ENCODE data around the gene SORL1.

Gene SORL1

DNA sequence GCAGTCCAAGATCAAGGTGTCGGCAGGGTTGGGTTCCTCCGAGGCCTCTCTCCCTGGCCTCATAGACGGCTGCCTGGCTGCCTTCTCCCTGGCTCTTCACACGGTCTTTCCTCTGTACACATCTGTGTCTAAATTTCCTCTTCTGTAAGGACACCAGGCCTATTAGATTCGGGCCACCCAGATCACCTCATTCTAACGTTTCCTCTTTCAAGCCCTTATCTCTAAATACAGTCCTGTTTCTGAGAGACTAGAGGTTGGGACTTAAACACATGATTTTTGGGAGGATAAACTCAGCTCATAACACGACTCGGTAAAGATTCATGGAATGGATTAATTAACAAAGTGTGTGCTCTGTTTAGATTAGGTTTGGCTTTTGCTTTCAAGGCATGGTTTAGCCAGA lies 136.6 kb downstream of the SORL1 start:
- DNase-seq: no peak

DNA sequence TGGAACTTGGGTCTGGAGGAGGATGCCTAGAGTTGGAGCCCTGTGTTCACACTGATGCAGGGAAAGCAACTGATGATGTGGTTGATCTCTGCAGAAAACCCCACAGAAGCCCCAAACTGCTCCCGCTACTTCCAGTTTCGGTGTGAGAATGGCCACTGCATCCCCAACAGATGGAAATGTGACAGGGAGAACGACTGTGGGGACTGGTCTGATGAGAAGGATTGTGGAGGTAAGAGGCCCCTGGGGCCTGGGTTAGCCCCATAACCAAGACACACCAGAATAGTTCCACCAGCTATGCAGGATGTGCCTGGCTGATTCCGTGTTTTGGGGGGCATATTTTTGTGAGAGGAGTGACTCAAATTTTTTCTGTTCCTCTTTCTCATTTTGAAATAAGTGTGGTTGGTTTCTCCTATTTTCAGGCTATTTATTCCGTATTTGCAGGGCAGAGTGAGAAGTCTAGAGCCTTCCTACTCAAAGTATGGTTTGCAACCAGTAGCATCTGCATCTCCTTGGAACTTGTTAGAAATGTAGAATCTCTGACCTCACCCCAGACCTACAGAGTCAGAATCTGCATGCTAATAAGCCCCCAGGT lies 137.9 kb downstream of the SORL1 start:
- peak; percentile 48 to 53 for DNase-seq

DNA sequence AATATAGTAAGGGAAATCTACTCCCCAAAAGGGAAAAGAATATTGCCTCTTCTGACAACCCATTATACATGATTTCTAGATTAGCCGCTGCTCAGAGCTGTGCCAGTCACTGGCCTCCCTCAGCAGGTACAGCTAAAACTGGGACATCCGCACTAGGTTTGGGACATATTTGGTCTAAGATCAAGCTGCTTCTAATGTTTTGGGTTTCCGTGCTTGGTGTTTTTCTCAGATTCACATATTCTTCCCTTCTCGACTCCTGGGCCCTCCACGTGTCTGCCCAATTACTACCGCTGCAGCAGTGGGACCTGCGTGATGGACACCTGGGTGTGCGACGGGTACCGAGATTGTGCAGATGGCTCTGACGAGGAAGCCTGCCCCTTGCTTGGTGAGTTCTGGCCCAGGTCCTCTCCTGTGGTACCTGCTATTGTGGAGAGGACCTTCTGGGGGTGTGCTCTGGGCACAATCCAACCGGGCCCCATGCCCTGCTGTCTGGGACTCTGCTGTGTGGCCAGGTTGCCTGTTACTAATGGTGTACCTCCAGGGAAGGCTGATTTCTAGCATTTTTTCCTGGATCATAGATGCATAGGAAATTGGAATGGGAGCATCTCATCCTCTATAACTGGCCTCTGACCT lies 138.8 kb downstream of the SORL1 start:
- DNase-seq: no peak

DNA sequence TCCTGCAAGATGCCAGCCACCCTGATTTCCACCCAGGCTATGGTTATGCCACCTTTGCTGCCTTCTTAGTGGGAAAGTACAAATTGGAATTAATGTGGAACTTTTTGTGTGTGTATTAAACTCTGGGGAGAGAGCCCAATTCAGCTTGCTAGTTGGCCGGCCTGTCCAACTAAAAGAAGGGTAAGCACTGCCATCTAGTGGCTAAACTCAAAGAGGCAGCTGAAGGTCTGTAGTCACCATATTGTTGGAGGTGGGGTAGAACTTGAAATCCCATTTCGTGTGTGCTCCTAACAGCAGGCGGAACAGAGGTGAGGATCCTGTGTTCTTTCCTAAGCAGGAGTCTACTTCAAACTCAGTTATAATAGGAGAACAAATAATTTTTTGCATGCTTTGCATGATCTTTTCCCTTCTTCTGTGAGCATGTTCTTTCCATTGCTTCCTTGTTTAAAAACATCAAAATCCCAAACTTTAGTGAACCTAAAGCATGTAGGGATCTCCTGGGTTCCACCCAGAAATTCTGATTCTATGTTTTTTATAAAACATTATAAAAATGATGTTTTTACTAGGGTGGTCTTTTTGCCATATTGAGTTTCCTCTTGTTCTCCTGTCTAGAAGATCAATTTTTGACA lies 139.4 kb downstream of the SORL1 start:
- peak; percentile 69 to 78 for DNase-seq

DNA sequence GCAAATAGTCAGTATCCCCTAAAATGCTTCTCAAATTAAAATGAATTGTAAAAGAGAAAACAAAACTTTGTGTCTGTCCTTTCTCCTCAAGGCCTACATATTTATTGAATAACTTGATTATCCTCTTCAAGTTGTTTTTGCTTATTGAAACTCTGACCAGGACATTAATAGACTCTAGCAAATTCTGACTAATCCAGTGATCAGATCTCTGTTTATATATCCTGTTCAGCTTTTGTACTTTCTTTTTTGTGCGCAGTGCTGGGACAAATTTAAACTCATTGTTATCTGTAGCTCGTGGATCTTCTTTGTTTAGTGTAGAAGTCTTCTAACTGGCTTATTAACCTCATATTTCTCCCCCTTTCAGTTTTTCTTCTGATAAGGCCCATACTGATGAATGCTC lies 140.6 kb downstream of the SORL1 start:
- DNase-seq: no peak

DNA sequence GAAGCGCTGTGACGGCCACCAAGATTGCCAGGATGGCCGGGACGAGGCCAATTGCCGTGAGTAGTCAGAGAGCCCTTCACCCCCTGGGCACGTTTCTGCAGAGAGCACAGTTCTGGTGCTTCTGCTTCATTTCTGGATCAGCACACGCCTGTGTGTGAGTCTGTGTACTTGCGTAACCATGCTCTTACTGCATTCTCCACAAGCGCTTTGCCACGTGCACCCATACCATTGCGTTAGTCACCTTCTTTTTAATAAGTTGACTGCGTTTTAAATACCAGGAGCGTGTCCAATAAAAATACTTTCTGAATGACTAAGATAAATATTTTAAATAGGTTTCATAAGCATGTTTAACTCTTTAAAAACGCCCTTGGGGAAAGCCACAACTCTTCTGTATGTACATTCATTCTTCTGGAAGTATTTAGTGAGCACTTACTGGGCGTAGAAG lies 143.6 kb downstream of the SORL1 start:
- no peak for DNase-seq

DNA sequence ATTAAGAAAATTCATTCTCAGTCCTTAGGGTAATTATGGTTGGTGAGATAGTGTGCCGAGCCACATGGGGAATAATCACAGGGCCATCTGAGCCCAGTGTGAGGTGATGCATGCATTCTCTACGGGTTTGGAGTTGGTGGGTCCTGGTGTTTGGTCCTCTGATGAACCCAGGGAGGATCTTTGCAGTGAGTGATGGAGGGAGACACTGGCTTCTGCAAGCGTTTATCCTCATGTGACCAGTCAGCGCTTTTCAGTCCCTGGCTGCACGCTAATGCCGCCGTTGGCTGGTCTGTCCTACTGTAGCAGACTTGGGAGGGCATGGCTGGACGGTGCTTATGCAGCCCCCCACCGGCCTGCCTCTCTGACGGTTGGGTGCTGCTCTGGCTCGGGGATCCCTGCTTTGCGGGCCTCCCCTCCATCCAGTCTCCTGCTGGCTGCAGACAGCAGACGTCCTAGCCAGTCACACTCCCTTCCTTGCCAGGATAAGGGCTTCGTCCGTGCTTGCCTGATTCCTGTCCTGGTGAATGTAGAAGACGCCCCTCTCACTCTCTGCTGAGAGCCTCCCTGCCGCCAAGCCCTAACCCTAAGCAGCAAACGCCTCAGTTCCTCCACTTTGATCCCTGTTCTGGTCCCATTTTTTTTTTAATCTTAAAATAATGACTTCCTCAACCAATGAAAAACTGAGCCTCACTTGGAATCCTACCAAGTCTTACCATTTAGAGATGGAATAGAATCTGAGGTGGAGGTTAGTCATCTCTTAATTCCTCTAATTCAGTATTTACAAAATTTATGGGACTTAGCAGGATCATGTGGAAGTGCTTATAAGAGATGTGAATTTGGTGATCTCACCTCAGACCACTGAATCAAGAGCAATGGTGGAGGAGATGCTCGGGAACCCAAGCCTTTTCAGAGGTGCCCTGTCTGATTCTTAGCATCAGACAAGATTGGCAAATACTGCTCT lies 144.4 kb downstream of the SORL1 start:
- DNase-seq: no peak

DNA sequence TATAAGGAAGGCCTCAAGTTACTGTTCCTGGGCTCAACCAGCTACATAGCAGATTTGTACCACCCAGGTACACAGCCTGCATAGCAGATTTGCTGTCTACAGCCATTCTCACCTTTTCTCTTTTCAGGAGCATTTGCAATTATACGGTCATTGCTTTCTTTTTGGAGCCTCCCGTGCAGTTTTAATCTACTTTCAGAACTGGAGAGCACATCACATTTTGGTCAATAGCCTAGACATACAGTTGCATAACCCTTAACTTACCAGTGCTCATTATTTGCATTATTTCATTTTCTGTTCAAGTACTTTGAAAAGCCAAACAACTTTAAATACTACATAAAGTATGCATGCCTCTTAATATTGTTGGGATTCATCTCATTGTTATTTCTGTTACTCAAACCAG lies 151.2 kb downstream of the SORL1 start:
- DNase-seq: no peak

DNA sequence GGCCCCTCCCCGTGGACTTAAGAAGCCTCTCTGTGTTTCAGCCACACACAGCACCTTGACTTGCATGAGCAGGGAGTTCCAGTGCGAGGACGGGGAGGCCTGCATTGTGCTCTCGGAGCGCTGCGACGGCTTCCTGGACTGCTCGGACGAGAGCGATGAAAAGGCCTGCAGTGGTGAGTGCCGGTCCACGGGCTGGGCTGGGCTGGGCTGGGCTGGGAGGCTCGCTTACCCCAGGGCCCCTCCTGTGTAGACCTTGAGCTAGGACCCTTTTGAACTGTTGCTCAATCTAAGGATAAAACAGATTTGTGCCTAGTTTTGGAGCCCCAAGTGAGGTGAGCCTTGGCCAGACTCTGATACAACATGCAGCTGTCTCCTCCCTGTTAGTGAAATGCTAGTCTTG lies 152.0 kb downstream of the SORL1 start:
- DNase-seq: no peak

DNA sequence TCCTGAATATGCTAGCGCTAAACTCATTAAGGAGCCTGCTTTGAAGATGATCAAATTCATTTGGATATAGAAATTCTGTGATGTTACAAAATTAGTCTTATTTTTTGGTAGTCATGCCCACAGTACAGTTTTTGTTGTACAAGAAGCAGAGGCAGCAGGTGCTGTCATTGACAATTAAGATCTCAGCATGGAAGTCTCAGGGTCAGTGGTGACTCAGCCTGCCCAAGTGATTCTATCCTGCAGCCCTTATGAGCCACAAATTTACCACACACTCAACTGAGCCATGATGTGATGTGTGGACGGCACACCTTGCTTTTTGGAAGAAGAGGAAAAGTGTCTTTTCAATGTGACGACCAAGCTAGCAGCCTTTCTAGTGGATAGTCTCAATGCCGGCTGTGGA lies 154.2 kb downstream of the SORL1 start:
- no peak for DNase-seq

DNA sequence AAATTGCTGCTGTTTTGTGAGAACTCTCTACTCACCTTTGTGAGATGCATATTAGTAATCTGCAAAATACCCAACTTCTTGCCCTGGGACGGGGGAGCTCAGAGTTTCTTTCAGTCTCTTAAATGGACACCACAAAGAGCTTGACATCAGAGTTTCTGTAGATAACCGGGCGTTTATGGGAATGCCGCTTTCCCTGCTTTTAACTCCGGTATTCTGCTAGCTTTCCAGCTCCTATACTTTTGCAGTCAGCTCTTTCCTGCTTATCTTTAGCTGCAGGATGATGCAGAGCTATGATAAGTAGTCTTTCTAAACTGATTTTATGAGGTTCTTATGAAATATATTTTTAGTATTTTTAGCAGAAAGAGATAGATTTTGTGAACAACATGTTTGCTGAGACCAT lies 155.2 kb downstream of the SORL1 start:
- no peak for DNase-seq

DNA sequence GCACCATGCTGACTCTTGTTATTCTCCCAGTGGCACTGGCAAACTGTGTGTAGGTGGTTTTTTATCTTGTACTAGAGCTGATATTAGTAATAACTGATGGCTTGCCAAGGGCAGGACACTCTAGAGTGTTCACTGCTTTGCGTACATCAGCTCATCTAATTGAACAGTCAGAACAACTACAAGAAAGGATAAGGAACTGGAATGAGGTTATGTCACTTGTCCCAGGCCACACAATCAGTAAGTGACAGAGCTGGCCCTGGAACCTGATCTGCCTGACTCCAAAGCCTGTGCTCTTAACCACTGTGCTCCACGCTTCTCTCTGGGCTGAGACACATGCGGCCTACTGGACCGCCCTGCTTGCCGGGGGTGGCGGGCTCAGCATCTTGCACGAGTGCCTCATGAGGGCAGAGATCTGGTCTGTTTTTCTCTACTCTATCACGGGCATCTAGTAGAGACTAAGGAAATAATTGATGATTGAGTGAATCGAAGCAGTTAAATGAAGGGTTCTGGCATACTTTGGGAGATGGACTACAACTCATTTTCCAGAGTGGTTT lies 156.5 kb downstream of the SORL1 start:
- no peak for DNase-seq

DNA sequence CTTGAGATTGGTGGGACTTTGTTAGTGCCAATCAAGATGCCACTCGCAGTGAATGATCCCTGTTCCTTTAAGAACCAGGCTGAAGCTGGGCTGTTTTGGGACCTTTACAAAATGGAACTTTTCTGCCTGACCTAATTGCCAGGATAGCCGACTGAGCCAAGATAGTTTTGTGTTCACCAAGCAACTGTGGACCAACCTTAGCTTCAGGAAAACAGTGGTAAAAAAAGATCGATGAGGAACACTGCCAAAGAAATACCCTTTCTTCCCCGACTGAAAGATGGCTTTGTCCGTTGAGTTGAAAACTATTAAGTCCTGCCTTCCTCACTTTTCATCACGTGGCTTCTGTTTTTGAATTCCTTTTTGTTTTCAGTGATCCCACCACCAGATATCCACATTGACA lies 158.6 kb downstream of the SORL1 start:
- no peak for DNase-seq

DNA sequence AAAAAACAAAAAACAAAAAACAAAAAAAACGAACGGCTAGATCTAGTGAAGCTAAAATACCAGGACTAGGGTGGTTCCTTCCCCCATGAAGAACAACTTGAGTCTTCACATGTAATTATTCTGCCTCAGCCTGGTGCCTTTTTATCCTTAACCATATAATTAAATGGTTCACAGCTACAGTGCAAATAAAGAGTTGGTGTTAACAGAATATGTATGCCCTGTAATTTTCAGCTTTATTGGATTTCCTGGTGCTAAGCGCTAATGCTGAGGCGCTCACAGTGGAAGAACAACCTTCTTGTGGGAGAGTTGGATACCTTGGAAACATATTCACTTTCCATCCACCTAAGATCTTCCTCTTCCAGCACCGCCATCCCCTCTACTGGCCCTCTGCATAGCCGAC lies 159.1 kb downstream of the SORL1 start:
- no peak for DNase-seq

DNA sequence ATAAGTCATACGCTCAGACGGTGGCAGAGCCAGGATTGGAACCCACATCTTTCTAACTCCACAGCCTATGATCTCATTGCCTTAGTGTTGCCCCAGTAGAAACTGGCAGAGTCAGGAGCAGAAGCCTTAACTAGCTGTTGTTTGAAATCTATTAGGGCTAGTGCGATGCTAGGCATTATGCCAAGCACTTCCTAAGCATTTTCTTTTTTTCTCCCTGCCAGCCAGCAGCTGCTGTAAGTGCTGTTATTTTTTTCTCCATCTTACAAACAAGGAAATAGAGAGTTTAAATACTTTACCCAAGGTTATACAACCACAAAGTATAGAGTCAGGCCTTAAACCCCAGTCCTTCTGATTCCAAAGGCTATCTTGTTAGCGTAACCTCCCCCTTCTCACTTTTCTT lies 161.6 kb downstream of the SORL1 start:
- no peak for DNase-seq

DNA sequence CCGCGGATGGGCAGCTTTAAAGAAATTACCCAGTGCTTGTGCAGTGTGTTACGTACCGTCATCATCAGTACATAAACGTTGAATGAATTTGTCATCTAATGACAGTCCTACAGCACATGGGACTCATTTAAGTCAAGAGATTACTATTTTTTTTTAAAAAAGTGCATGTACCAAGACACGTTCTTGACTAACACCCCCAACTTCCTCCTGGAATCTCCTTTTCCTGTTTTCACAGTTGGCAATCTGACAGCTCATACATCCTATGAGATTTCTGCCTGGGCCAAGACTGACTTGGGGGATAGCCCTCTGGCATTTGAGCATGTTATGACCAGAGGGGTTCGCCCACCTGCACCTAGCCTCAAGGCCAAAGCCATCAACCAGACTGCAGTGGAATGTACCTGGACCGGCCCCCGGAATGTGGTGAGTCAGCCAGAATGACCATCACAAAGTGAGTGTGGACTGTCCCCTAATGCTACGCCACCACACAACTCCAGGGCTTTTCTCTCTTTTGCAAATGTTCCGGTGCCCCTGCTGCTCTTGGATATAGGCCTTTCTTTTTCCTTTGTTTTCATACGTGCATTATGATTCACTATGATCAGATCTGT lies 162.6 kb downstream of the SORL1 start:
- DNase-seq: no peak

DNA sequence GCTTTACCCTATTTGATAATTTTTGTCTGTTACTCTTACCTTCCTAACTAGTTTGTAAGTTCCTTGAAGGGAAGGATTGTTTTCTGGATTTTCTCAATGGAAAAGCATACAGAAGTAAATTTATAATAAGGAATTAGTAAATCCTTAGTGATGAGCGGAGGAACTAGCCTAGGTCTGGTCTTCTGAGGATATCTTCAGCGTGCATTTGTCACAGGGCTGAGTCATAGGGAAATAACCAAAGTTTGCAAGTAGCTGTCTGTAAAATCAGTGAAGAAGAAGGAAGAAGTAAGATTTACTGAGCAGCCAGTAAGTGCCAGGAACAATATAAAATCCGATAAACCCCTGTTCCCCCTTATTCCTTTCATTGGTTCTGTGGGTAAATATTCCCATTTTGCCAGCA lies 163.4 kb downstream of the SORL1 start:
- no peak for DNase-seq

DNA sequence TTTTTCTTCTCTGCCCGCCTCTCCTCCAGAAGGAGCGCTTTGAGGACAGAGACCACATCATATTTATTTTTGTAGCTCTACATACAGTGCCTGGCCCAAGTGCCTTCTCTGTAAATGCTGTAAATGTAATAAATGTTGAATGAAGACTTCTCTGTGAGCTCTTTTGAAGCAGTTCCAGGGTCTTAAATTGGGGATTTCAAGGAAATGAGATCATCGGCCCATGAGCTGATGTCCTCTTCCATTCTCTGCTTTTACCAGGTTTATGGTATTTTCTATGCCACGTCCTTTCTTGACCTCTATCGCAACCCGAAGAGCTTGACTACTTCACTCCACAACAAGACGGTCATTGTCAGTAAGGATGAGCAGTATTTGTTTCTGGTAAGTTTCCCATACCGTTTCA lies 166.4 kb downstream of the SORL1 start:
- no peak for DNase-seq

DNA sequence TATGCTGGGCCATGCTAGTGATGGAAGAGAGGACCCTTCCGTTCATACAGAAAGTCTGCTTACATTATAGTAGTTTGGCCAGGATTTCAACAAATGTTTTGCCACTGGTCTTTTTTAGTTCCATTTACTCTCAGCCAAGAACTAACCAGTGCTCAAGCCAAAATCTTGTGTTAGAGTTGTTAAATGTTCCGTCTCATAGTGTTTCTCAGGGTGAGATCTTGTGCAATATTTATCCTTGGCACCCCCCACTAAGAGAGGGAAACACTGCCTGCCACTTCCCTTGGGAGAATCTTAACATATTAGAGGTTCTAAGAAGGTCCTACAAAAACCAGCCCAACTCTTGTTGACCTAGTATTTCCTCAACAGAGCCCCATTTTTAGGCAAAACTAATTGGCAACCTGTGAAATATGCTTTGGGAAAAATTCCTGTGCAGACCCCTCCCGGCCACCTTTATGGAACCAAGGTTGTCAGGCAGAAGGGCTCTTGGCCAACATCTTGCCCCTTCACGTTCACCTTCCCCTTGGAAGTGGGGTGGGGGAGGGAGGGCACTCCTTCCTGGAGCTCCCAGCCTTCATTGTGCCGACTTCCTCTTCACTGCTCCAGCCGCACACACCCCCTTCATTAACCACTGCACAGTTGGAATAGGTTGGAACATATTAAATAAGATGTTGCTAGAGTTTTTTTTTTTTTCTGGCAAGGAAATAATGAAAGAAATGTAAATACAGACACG lies 173.8 kb downstream of the SORL1 start:
- no peak for DNase-seq

DNA sequence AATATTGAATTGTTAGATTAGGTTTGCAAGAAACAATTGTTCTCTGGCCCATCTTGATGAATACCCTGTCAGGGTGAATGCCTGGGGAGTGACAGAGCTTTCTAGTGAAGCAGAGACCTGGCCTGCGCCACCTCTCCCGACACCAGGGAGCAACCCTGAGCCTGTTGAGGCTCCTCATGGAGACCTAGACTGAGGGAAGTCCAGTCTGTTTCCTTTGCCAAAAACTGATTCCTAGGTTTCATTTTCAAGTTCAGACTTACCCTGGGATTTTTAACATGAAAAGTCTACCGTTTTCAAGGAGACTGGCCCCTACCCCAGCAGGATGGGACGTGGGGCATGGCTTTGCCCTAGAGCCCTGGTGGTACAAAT lies 174.4 kb downstream of the SORL1 start:
- DNase-seq: no peak

DNA sequence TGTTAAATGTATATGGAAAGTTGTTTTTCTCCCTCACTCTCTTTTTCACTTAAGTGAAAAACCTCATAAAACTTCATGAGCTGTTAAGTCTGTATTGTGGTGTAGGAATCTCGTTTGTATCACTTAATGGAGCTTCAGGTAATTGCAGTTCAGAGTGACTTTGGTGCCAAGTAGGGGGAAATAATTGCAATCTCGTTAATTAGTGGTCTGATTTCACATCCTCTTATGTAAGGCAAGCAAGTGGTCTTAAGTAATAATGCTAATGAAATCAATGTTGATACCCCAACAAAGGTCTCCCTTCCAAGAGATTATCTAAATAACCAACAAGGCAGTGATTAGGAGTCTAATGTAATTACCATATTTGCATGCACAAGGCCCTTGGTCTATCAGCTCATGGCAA lies 174.9 kb downstream of the SORL1 start:
- no peak for DNase-seq

DNA sequence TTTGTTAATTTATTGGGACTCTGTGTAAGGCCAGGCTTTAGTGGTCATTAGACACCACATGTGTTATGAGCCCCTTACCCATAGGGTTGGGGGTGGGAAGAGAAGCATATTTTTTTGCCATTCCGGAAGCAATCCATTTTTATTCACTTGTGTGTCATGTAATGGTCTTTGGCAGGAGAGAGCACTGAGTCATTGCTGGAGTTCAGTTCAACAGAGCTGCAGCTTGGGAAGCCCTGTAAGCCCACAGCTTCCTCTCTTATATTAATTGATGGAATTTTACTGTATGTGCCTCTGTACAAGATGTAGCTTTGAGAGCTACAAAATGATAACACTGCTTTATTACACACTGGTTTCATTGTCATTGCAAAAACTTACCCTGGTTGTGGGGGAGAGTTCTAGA lies 177.9 kb downstream of the SORL1 start:
- DNase-seq: no peak

Data from activated T-cell treated with anti-CD3 and anti-CD28 coated beads, Interleukin-2, amount 50 U/mL, for 48 hours (primary cell).